H9 (cell line): Measurements from ENCODE around the gene FXYD3. TPM values are rescaled to one million over a fixed set of nuclear protein-coding genes. Genes with fewer than 3 reads are reported as not detected.

Experiments used
- DNase-seq: peaks from one replicate; pipeline ENCODE4 v3.0.0-alpha.2; 2017
- H2AFZ ChIP-seq: one replicate; pipeline ENCODE4 v1.6.1; 2013; ENCODE audit warnings: mild to moderate bottlenecking, low read length, control low read depth, moderate library complexity
- H2AK5ac ChIP-seq: 2 replicates; pipeline ENCODE4 v1.6.1; 2013; ENCODE audit warnings: low read length, control low read depth, mixed read lengths; ENCODE audit not compliant: insufficient read length
- H2BK120ac ChIP-seq: one replicate; pipeline ENCODE4 v1.6.1; 2013; ENCODE audit warnings: low read depth, mild to moderate bottlenecking, low read length, control low read depth, inconsistent platforms; ENCODE audit not compliant: poor library complexity, severe bottlenecking
- H2BK12ac ChIP-seq: 2 replicates; pipeline ENCODE4 v1.6.1; 2013; ENCODE audit warnings: low read length, control low read depth, mixed read lengths, low read depth; ENCODE audit not compliant: insufficient read length
- H2BK15ac ChIP-seq: 2 replicates; pipeline ENCODE4 v1.6.1; 2013; ENCODE audit warnings: low read depth, low read length, control low read depth
- H2BK20ac ChIP-seq: one replicate; pipeline ENCODE4 v1.6.1; 2013; ENCODE audit warnings: low read depth, mild to moderate bottlenecking, low read length, control low read depth, inconsistent platforms; ENCODE audit not compliant: poor library complexity, severe bottlenecking
- H2BK5ac ChIP-seq: 2 replicates; pipeline ENCODE4 v1.6.1; 2013; ENCODE audit warnings: low read length, control low read depth, mixed read lengths; ENCODE audit not compliant: insufficient read length
- H3K14ac ChIP-seq: 2 replicates; pipeline ENCODE4 v1.6.1; 2013; ENCODE audit warnings: low read length, control low read depth; ENCODE audit not compliant: insufficient read depth
- H3K18ac ChIP-seq: 2 replicates; pipeline ENCODE4 v1.6.1; 2013; ENCODE audit warnings: low read depth, mild to moderate bottlenecking, mixed read lengths, low read length, control low read depth; ENCODE audit not compliant: insufficient read length
- H3K23ac ChIP-seq: 2 replicates; pipeline ENCODE4 v1.6.1; 2013; ENCODE audit warnings: low read length, control low read depth, mixed read lengths, low read depth; ENCODE audit not compliant: insufficient read length
- H3K23me2 ChIP-seq: 2 replicates; pipeline ENCODE4 v1.6.1; 2013; ENCODE audit warnings: low read depth, mild to moderate bottlenecking, mixed read lengths, low read length, control low read depth; ENCODE audit not compliant: insufficient read length, poor library complexity, severe bottlenecking
- H3K27ac ChIP-seq: 2 replicates; pipeline ENCODE4 v1.5.1; 2013; ENCODE audit warnings: low read length, control low read depth, mixed read lengths, low read depth; ENCODE audit not compliant: insufficient read length
- H3K27me3 ChIP-seq: 2 replicates; pipeline ENCODE4 v1.6.1; 2013; ENCODE audit warnings: low read length, control low read depth, inconsistent platforms; ENCODE audit not compliant: insufficient read depth
- H3K4ac ChIP-seq: 2 replicates; pipeline ENCODE4 v1.6.1; 2013; ENCODE audit warnings: low read depth, mild to moderate bottlenecking, control low read depth, inconsistent platforms, low read length, moderate library complexity
- H3K4me1 ChIP-seq: 2 replicates; pipeline ENCODE4 v1.6.1; 2013; ENCODE audit warnings: low read length, control low read depth, inconsistent platforms; ENCODE audit not compliant: insufficient read depth
- H3K4me2 ChIP-seq: 2 replicates; pipeline ENCODE4 v1.6.1; 2013; ENCODE audit warnings: low read length, control low read depth, mixed read lengths; ENCODE audit not compliant: insufficient read length, insufficient read depth
- H3K56ac ChIP-seq: 2 replicates; pipeline ENCODE4 v1.6.1; 2013; ENCODE audit warnings: low read depth, mild to moderate bottlenecking, mixed read lengths, low read length, control low read depth; ENCODE audit not compliant: insufficient read length
- H3K79me1 ChIP-seq: 2 replicates; pipeline ENCODE4 v1.6.1; 2013; ENCODE audit warnings: low read depth, mild to moderate bottlenecking, moderate library complexity, low read length, control low read depth, inconsistent platforms; ENCODE audit not compliant: insufficient read depth, poor library complexity, severe bottlenecking
- H3K79me2 ChIP-seq: 2 replicates; pipeline ENCODE4 v1.6.1; 2013; ENCODE audit warnings: low read length, control low read depth, inconsistent platforms; ENCODE audit not compliant: insufficient read depth
- H3K9ac ChIP-seq: 2 replicates; pipeline ENCODE4 v1.6.1; 2013; ENCODE audit warnings: low read length, control low read depth, mixed read lengths; ENCODE audit not compliant: insufficient read length; ENCODE audit errors: extremely low read depth
- H3K9me3 ChIP-seq: one replicate; pipeline ENCODE4 v1.6.1; 2013; ENCODE audit warnings: low read depth, low read length, inconsistent platforms; ENCODE audit not compliant: control insufficient read depth
- H3T11ph ChIP-seq: one replicate; pipeline ENCODE4 v1.6.1; 2013; ENCODE audit warnings: mild to moderate bottlenecking, low read length, control low read depth, inconsistent platforms
- H4K20me1 ChIP-seq: one replicate; pipeline ENCODE4 v1.6.1; 2013; ENCODE audit not compliant: control insufficient read depth, insufficient read length, insufficient read depth
- H4K5ac ChIP-seq: 2 replicates; pipeline ENCODE4 v1.6.1; 2013; ENCODE audit warnings: low read depth, mild to moderate bottlenecking, mixed read lengths, low read length, control low read depth; ENCODE audit not compliant: insufficient read length
- H4K8ac ChIP-seq: replicated peaks from 2 replicates; pipeline ENCODE4 v1.6.1; 2013; ENCODE audit warnings: low read length, control low read depth, mixed read lengths, low read depth; ENCODE audit not compliant: insufficient read length
- H4K91ac ChIP-seq: 2 replicates; pipeline ENCODE4 v1.6.1; 2013; ENCODE audit warnings: low read depth, mild to moderate bottlenecking, moderate library complexity, mixed read lengths, low read length, control low read depth; ENCODE audit not compliant: insufficient read length
- H3K27ac Mint-ChIP-seq, 3 experiments: 2 replicates in 2 of 3; 3 replicates in 1 of 3; pipeline ENCODE4 v1.8.0; 2020 to 2021; ENCODE audit warnings: mixed read lengths in 3 of 3, mild to moderate bottlenecking in 1 of 3, moderate library complexity in 1 of 3
- H3K27me3 Mint-ChIP-seq: 2 replicates; pipeline ENCODE4 v1.8.0; 2021; ENCODE audit warnings: low read depth, mild to moderate bottlenecking, moderate library complexity, mixed read lengths
- H3K36me3 Mint-ChIP-seq, 3 experiments: 2 replicates in 2 of 3; 3 replicates in 1 of 3; pipeline ENCODE4 v1.8.0; 2020 to 2021; ENCODE audit warnings: low read depth in 3 of 3, mixed read lengths in 3 of 3; ENCODE audit not compliant: insufficient read depth in 1 of 3
- H3K4me1 Mint-ChIP-seq, 2 experiments: 2 replicates each; pipeline ENCODE4 v1.8.0; 2020; ENCODE audit warnings: mixed read lengths in 2 of 2
- H3K4me3 Mint-ChIP-seq, 2 experiments: 2 replicates in 1 of 2; 3 replicates in 1 of 2; pipeline ENCODE4 v1.8.0; 2020 to 2021; ENCODE audit warnings: mild to moderate bottlenecking in 2 of 2, mixed read lengths in 2 of 2, moderate library complexity in 1 of 2
- H3K9me3 Mint-ChIP-seq, 2 experiments: 2 replicates in 1 of 2; 3 replicates in 1 of 2; pipeline ENCODE4 v1.8.0; 2020; ENCODE audit warnings: mild to moderate bottlenecking in 2 of 2, mixed read lengths in 2 of 2, moderate library complexity in 1 of 2
- WGBS: extraction: QIAGEN DNeasy Blood & Tissue Kit; methylation state at CpG from one replicate; pipeline ENCODE4 v1.1.7; 2013; ENCODE audit warnings: missing lambda C conversion rate, low lambda C conversion rate, mixed read lengths; ENCODE audit not compliant: insufficient read length; ENCODE audit errors: extremely low coverage; 5-methylcytosine and 5-hydroxymethylcytosine counted together
- total RNA-seq: library from RNA; stranded (reverse); gene quantifications from 2 replicates; pipeline ENCODE4 v1.2.1, GENCODE V29; 2021
- TF ChIP-seq, protein P1 (sequence below): fragments of 200-600 bp; sonication (generic); conservative IDR thresholded peaks from 3 replicates; pipeline ENCODE4 v1.8.0; 2021; ENCODE audit warnings: antibody characterized with exemption, mild to moderate bottlenecking

The FXYD3 gene
- total RNA-seq, 1 experiment from 2014 or later: 1.5 TPM

DNA sequence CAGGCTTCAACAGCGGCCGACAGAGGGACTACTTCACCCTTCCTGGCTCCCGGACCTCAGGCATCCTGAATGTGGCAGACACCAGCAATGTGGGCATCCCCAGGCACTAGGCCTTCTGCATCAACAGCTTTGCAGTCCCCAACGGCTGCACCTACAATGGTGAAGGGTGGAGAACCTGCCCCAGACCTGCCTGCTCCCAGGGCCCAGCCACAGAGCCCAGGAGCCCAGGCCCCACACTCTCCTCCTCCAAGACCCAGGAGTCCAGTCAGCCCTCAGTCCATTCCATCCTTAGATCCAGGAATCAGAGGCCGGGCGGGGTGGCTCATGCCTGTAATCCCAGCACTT lies 39.6 kb upstream of the FXYD3 start:
- no peak overlapping the region for H3K56ac ChIP-seq
- H4K91ac ChIP-seq: no peak overlapping the region
- no peak overlapping the region for H3K27ac ChIP-seq
- TF ChIP-seq, protein P1, sequence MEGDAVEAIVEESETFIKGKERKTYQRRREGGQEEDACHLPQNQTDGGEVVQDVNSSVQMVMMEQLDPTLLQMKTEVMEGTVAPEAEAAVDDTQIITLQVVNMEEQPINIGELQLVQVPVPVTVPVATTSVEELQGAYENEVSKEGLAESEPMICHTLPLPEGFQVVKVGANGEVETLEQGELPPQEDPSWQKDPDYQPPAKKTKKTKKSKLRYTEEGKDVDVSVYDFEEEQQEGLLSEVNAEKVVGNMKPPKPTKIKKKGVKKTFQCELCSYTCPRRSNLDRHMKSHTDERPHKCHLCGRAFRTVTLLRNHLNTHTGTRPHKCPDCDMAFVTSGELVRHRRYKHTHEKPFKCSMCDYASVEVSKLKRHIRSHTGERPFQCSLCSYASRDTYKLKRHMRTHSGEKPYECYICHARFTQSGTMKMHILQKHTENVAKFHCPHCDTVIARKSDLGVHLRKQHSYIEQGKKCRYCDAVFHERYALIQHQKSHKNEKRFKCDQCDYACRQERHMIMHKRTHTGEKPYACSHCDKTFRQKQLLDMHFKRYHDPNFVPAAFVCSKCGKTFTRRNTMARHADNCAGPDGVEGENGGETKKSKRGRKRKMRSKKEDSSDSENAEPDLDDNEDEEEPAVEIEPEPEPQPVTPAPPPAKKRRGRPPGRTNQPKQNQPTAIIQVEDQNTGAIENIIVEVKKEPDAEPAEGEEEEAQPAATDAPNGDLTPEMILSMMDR: no peak
- H2BK20ac ChIP-seq: no peak overlapping the region
- H2BK120ac ChIP-seq: no peak overlapping the region
- H3K23ac ChIP-seq: no peak overlapping the region
- H2AFZ ChIP-seq: no peak overlapping the region
- no peak overlapping the region for H2AK5ac ChIP-seq
- no peak overlapping the region for H2BK15ac ChIP-seq
- Mint-ChIP-seq H3K4me3 (no peak overlapping the region), H3K27me3 (peaks cover 6% of the 10 kb centered on the region), H3K9me3 (no peaks in the 10 kb centered on the region), H3K4me1 (peaks cover 0 to 5% of the 10 kb centered on the region in 2 experiments; a peak in 2 of 4 replicates), H3K27ac (no peak overlapping the region), H3K36me3 (no peaks in the 10 kb centered on the region)
- no peaks in the 10 kb centered on the region for H3K23me2 ChIP-seq
- H3K9ac ChIP-seq: no peak overlapping the region
- no peak overlapping the region for H4K8ac ChIP-seq
- H4K20me1 ChIP-seq: no peaks in the 10 kb centered on the region
- H3K79me1 ChIP-seq: no peaks in the 10 kb centered on the region
- no peak overlapping the region for H4K5ac ChIP-seq
- no CpG with 5 or more reads among the region's 6 CpGs for WGBS
- H2BK12ac ChIP-seq: no peak overlapping the region
- H3K18ac ChIP-seq: no peak overlapping the region
- no peak overlapping the region for H3K4me2 ChIP-seq
- no peak for DNase-seq
- H3K79me2 ChIP-seq: no peaks in the 10 kb centered on the region
- H3K27me3 ChIP-seq: no peaks in the 10 kb centered on the region
- no peak overlapping the region for H2BK5ac ChIP-seq
- H3K4ac ChIP-seq: no peak overlapping the region
- no peak overlapping the region for H3T11ph ChIP-seq
- no peaks in the 10 kb centered on the region for H3K4me1 ChIP-seq
- H3K9me3 ChIP-seq: no peaks in the 10 kb centered on the region
- H3K14ac ChIP-seq: no peak overlapping the region
